HCT116 (cell line): ENCODE measurements around the gene INTS6. TPM values are rescaled to one million over a fixed set of nuclear protein-coding genes. Genes with fewer than 3 reads are reported as not detected.
A peak's percentile ranks its signal among the peaks of the same experiment; 100 is the strongest.

ENCODE experiments used
- ATAC-seq: fragments of 200-7000 bp; cut with Tn5 transposase; 2 replicates; pipeline ENCODE4 v1.9.1; 2020; ENCODE audit warnings: mild to moderate bottlenecking, moderate library complexity
- BruUV-seq: library from RNA; stranded (reverse); fragments of 400-500 nt; replicated peaks from 2 replicates; lab custom pipeline; 2021; lab: Mats Ljungman, UMichigan
- CTCF ChIA-PET: fragments of 300-600 bp; sonication (Branson Sonifier 250); formaldehyde crosslinking; loops from one replicate; lab custom pipeline; 2021; ENCODE audit warnings: antibody characterized with exemption; lab: Charles Lee
- POLR2A ChIA-PET: fragments of 300-600, 350-600 bp; sonication (Branson Sonifier 250); formaldehyde crosslinking; loops from one replicate; lab custom pipeline; 2021; ENCODE audit warnings: antibody characterized with exemption; lab: Charles Lee
- RAD21 ChIA-PET, 2 experiments: fragments of 300-600 bp; sonication (Branson Sonifier 250); formaldehyde crosslinking; loops; one replicate each; lab custom pipeline; 2023; ENCODE audit warnings: low total read pairs in 2 of 2; ENCODE audit not compliant: uncharacterized antibody in 2 of 2, unreplicated experiment in 2 of 2, low non-redundant PET in 1 of 2; lab: Charles Lee
- DNase-seq: peaks from one replicate; pipeline ENCODE4 v3.0.0-alpha.2; 2010; ENCODE audit warnings: low read depth, low spot score
- H2AFZ ChIP-seq: fragments of 200-600 bp; shearing (Covaris generic), sonication (generic); 2 replicates; pipeline ENCODE4 v1.6.1; 2017; ENCODE audit warnings: low read depth, mixed run types, mixed read lengths, antibody characterized with exemption, low read length; ENCODE audit not compliant: poor library complexity, severe bottlenecking
- H3K27ac ChIP-seq: 2 replicates; pipeline ENCODE4 v1.5.1; 2012; ENCODE audit warnings: low read depth, low read length
- H3K27me3 ChIP-seq: fragments of 200-600 bp; sonication (generic); 2 replicates; pipeline ENCODE4 v1.6.1; 2016; ENCODE audit warnings: mixed run types, low read length, mixed read lengths; ENCODE audit not compliant: insufficient read depth
- H3K36me3 ChIP-seq, 2 experiments: fragments of 200-500 bp in 1 of 2; fragments of 200-600 bp in 1 of 2; sonication (Bioruptor generic) in 1 of 2; sonication (generic) in 1 of 2; 2 replicates each; pipeline versions ENCODE4 v1.5.1 to v1.6.1; 2014 to 2016; ENCODE audit warnings: low read length in 2 of 2, inconsistent platforms in 1 of 2, mixed read lengths in 1 of 2, mixed run types in 1 of 2; ENCODE audit not compliant: insufficient read depth in 2 of 2, control insufficient read depth in 1 of 2
- H3K4me1 ChIP-seq, 2 experiments: fragments of 200-600 bp in 1 of 2; sonication (generic) in 1 of 2; 2 replicates each; pipeline versions ENCODE4 v1.5.1 to v1.6.1; 2012 to 2017; ENCODE audit warnings: low read length in 2 of 2, inconsistent platforms in 1 of 2, mild to moderate bottlenecking in 1 of 2, mixed read lengths in 1 of 2, mixed run types in 1 of 2, moderate library complexity in 1 of 2; ENCODE audit not compliant: insufficient read depth in 2 of 2, control insufficient read depth in 1 of 2
- H3K4me2 ChIP-seq: fragments of 200-600 bp; sonication (generic); 2 replicates; pipeline ENCODE4 v1.6.1; 2017; ENCODE audit warnings: mixed run types, low read length, mixed read lengths
- H3K4me3 ChIP-seq, 2 experiments: fragments of 200-600 bp in 1 of 2; sonication (generic) in 1 of 2; replicated peaks in 1 of 2; 2 replicates each; pipeline ENCODE4 v1.5.1; 2011 to 2016; ENCODE audit warnings: low read length in 2 of 2, control low read depth in 1 of 2, low read depth in 1 of 2, mild to moderate bottlenecking in 1 of 2, mixed read lengths in 1 of 2, mixed run types in 1 of 2
- H3K79me2 ChIP-seq: fragments of 200-600 bp; sonication (generic); 2 replicates; pipeline ENCODE4 v1.6.1; 2017; ENCODE audit warnings: mild to moderate bottlenecking, mixed run types, low read length, moderate library complexity, mixed read lengths; ENCODE audit not compliant: insufficient read depth
- H3K9ac ChIP-seq: fragments of 200-600 bp; sonication (generic); 2 replicates; pipeline ENCODE4 v1.6.1; 2016; ENCODE audit warnings: low read length, mixed read lengths
- H3K9me2 ChIP-seq: fragments of 200-600 bp; sonication (generic), shearing (Covaris generic); 2 replicates; pipeline ENCODE4 v1.6.1; 2017; ENCODE audit warnings: mixed run types, mild to moderate bottlenecking, moderate library complexity; ENCODE audit not compliant: insufficient read depth
- H3K9me3 ChIP-seq, 2 experiments: fragments of 200-500 bp in 1 of 2; fragments of 200-600 bp in 1 of 2; sonication (Bioruptor generic) in 1 of 2; sonication (generic) in 1 of 2; 2 replicates each; pipeline ENCODE4 v1.6.1; 2014 to 2017; ENCODE audit warnings: low read length in 2 of 2, mixed read lengths in 2 of 2, inconsistent platforms in 1 of 2, low read depth in 1 of 2, mild to moderate bottlenecking in 1 of 2, mixed run types in 1 of 2, moderate library complexity in 1 of 2; ENCODE audit not compliant: control insufficient read depth in 1 of 2, insufficient read depth in 1 of 2
- H4K20me1 ChIP-seq: fragments of 200-600 bp; sonication (generic), shearing (Covaris generic); 2 replicates; pipeline ENCODE4 v1.6.1; 2017; ENCODE audit warnings: mixed run types, mild to moderate bottlenecking, moderate library complexity; ENCODE audit not compliant: insufficient read depth
- CBX3 ChIP-seq: IDR thresholded peaks from 2 replicates; pipeline ENCODE4 v1.6.1; 2012; ENCODE audit warnings: low read depth
- CEBPB ChIP-seq: IDR thresholded peaks from 2 replicates; pipeline ENCODE4 v1.6.1; 2012; ENCODE audit warnings: low read depth
- CTCF ChIP-seq, 3 experiments: fragments of 200-600 bp in 1 of 3; sonication (generic) in 1 of 3; IDR thresholded peaks in 2 of 3; conservative IDR thresholded peaks in 1 of 3; 2 replicates each; pipeline ENCODE4 v1.5.1; 2012 to 2017; ENCODE audit warnings: low read depth in 2 of 3, low read length in 2 of 3, antibody characterized with exemption in 1 of 3, borderline replicate concordance in 1 of 3, control low read depth in 1 of 3, mild to moderate bottlenecking in 1 of 3, mixed read lengths in 1 of 3, mixed run types in 1 of 3, moderate library complexity in 1 of 3; ENCODE audit not compliant: insufficient read depth in 1 of 3
- ELF1 ChIP-seq: IDR thresholded peaks from 2 replicates; pipeline ENCODE4 v1.6.1; 2012; ENCODE audit warnings: low read depth, borderline replicate concordance
- FOSL1 ChIP-seq: IDR thresholded peaks from 2 replicates; pipeline ENCODE4 v1.6.1; 2012; ENCODE audit warnings: low read depth
- JUND ChIP-seq: IDR thresholded peaks from 2 replicates; pipeline ENCODE4 v1.6.1; 2012
- RAD21 ChIP-seq: IDR thresholded peaks from 2 replicates; pipeline ENCODE4 v1.6.1; 2012; ENCODE audit warnings: low read depth, mild to moderate bottlenecking
- SP1 ChIP-seq: IDR thresholded peaks from 2 replicates; pipeline ENCODE4 v1.6.1; 2012; ENCODE audit warnings: low read depth
- SRF ChIP-seq: IDR thresholded peaks from 2 replicates; pipeline ENCODE4 v1.6.1; 2012; ENCODE audit warnings: low read depth
- intact Hi-C: fragments of 100-400 bp; cut with micrococcal nuclease; formaldehyde crosslinking; loops from 2 replicates; pipeline ENCODE4 v1.10.0; 2022
- total RNA-seq: library from RNA; stranded (reverse); gene quantifications from one replicate; pipeline ENCODE4 v1.2.1, GENCODE V29; 2021; ENCODE audit not compliant: unreplicated experiment
- TF ChIP-seq, protein P1 (sequence below): IDR thresholded peaks from 2 replicates; pipeline ENCODE4 v1.6.1; 2012
- TF ChIP-seq, protein P2 (sequence below): IDR thresholded peaks from 2 replicates; pipeline ENCODE4 v1.6.1; 2011; ENCODE audit warnings: mild to moderate bottlenecking, low read length, moderate library complexity; ENCODE audit not compliant: insufficient replicate concordance; ENCODE audit errors: extremely low read depth

Gene INTS6
- total RNA-seq, 1 experiment from 2014 or later = 44.7 TPM

DNA sequence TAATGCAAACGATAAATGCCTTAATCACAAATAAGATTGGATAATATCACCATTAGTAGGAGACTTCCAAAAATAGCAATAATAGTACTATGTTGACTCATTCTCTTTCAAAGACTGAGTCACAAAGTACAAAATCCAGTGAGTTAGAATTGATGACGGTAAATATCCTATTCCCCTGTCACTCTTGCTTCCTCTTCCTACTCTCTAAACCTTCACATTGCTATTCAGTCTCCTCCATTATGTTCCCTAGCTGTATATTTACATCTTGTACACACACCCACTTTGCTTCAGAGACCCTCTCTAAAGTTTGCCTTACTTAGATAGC lies 26.3 kb upstream of the INTS6 start:
- Histone ChIP-seq H3K79me2 (no peaks in the 10 kb centered on the region), H2AFZ (peak overlapping the region; percentile 64), H3K4me2 (peak overlapping the region; percentile 58), H3K9ac (no peak overlapping the region), H3K27me3 (no peaks in the 10 kb centered on the region), H3K4me1 (peaks cover 0 to 15% of the 10 kb centered on the region in 2 experiments; a peak in 2 of 4 replicates), H3K36me3 (no peaks in the 10 kb centered on the region), H3K9me2 (no peaks in the 10 kb centered on the region), H3K9me3 (no peaks in the 10 kb centered on the region), H3K27ac (no peak overlapping the region), H3K4me3 (no peak overlapping the region; a peak in 1 of 4 replicates), H4K20me1 (no peaks in the 10 kb centered on the region)
- TF ChIP-seq SRF (0 out of 2 replicates have a peak, but pooled peaks have one; percentile 36), SP1 (peak; percentile 32; the same call in 1 of the 2 replicates), CBX3 (no peak), JUND (peak; percentile 44), FOSL1 (peak; percentile 62)
- DNase-seq (no peak), ATAC-seq (peak; percentile 42; the same call in 1 of the 2 replicates)
- no TSS peak for BruUV-seq
- ChIA-PET RAD21 (no interaction called here), CTCF (no interaction called here), POLR2A (no interaction called here)
- intact Hi-C loops = no loop called here

- Histone ChIP-seq H4K20me1 (no peaks in the 10 kb centered on the region), H3K9me3 (no peaks in the 10 kb centered on the region), H3K4me1 (peaks cover 0 to 15% of the 10 kb centered on the region in 2 experiments; a peak in 2 of 4 replicates), H3K9ac (no peak overlapping the region), H3K36me3 (no peaks in the 10 kb centered on the region), H2AFZ (peak overlapping the region; percentile 64), H3K4me3 (no peak overlapping the region; a peak in 1 of 4 replicates), H3K4me2 (peak overlapping the region; percentile 58), H3K9me2 (no peaks in the 10 kb centered on the region), H3K27me3 (no peaks in the 10 kb centered on the region), H3K79me2 (no peaks in the 10 kb centered on the region), H3K27ac (no peak overlapping the region)
- intact Hi-C loops = no loop called here
- ChIA-PET RAD21 (no interaction called here), CTCF (no interaction called here), POLR2A (no interaction called here)
- TF ChIP-seq RAD21 (no peak), CEBPB (no peak), ELF1 (no peak), CBX3 (no peak), CTCF (IDR thresholded peaks at IDR 0.05 in 2 of 3, conservative IDR thresholded peaks at IDR 0.05 in 1 of 3; ENCODE audit: borderline replicate concordance in 1 of 3, insufficient read depth in 1 of 3, low read depth in 2 of 3, low read length in 2 of 3) (no peak)
- TF ChIP-seq, protein P1, sequence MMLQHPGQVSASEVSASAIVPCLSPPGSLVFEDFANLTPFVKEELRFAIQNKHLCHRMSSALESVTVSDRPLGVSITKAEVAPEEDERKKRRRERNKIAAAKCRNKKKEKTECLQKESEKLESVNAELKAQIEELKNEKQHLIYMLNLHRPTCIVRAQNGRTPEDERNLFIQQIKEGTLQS = no peak
- TF ChIP-seq, protein P2, sequence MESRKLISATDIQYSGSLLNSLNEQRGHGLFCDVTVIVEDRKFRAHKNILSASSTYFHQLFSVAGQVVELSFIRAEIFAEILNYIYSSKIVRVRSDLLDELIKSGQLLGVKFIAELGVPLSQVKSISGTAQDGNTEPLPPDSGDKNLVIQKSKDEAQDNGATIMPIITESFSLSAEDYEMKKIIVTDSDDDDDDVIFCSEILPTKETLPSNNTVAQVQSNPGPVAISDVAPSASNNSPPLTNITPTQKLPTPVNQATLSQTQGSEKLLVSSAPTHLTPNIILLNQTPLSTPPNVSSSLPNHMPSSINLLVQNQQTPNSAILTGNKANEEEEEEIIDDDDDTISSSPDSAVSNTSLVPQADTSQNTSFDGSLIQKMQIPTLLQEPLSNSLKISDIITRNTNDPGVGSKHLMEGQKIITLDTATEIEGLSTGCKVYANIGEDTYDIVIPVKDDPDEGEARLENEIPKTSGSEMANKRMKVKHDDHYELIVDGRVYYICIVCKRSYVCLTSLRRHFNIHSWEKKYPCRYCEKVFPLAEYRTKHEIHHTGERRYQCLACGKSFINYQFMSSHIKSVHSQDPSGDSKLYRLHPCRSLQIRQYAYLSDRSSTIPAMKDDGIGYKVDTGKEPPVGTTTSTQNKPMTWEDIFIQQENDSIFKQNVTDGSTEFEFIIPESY = no peak
- no TSS peak for BruUV-seq
- no peak for ATAC-seq
- no peak for DNase-seq
These were observed 25.8 kb upstream of the INTS6 start for GRCh38 chr13:51478418-51479198.
